Colonic mucosa (tissue), 4 donors: ENCODE measurements around the gene P2RY12. TPM values are rescaled to one million over a fixed set of nuclear protein-coding genes. Genes with fewer than 3 reads are reported as not detected.

Experiments used
- DNase-seq: peaks from one replicate; pipeline ENCODE4 v3.0.0-alpha.2; 2020
- H3K27ac ChIP-seq: fragments of 200-600 bp; one replicate; pipeline ENCODE4 v1.8.0; 2021
- H3K27me3 ChIP-seq: fragments of 200-600 bp; one replicate; pipeline ENCODE4 v1.8.0; 2021
- H3K36me3 ChIP-seq: fragments of 200-600 bp; one replicate; pipeline ENCODE4 v1.8.0; 2021
- H3K4me1 ChIP-seq: fragments of 200-600 bp; one replicate; pipeline ENCODE4 v1.8.0; 2021; ENCODE audit warnings: mild to moderate bottlenecking
- H3K4me3 ChIP-seq: fragments of 200-600 bp; one replicate; pipeline ENCODE4 v1.8.0; 2021
- H3K9ac ChIP-seq, 2 donors: one replicate each; pipeline ENCODE4 v1.7.0; 2013; ENCODE audit warnings: control low read depth in 2 of 2, low read depth in 2 of 2, low read length in 2 of 2
- H3K9me3 ChIP-seq: fragments of 200-600 bp; one replicate; pipeline ENCODE4 v1.8.0; 2021
- intact Hi-C: fragments of 100-400 bp; cut with DNase I; formaldehyde crosslinking; loops from one replicate; pipeline ENCODE4 v1.14.1; 2022
- total RNA-seq, 2 donors: library from RNA; stranded (reverse); fragmentation: NEBNext Ultra II Directional in 1 of 2; extraction: Animal tissue kit (Norgen Biotek cat#: 25700) in 1 of 2; gene quantifications; one replicate each; pipeline ENCODE4 v1.2.1, GENCODE V29; 2021
- TF ChIP-seq, protein P1 (sequence below): fragments of 200-600 bp; IDR thresholded peaks from one replicate; pipeline ENCODE4 v1.8.0; 2022; ENCODE audit warnings: antibody characterized with exemption, mild to moderate bottlenecking
- donor health status: healthy.
- donor health status: DM: no; HTN: no; CAD: no.
- donor health status: DM: no; HTN: no; CAD: no.

P2RY12 gene
- total RNA-seq, 2 donors from 2014 or later, result 0.17 to 0.72 TPM

DNA sequence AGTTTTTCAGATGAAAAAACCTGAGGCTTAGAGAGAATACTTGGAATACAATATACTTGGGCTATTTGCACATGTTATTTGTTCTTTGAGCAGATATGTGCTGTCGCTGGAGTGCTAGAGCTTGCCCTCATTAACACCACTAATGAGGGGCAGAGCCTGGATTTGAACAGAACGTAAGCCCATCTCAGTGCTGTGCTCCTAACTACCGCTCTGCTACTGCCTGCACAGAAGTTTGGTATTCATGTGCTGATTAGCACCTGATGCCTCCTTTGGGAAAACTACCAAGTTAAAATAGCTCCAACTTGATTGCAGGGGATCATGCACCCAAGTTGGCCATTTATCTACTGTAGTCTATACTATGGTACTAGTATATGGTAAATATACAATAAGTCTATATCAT lies 71.6 kb downstream of the P2RY12 start:
- Histone ChIP-seq H3K9ac (no peak overlapping the region), H3K9me3 (no peaks in the 10 kb centered on the region), H3K4me3 (no peak overlapping the region), H3K4me1 (no peaks in the 10 kb centered on the region), H3K27ac (no peak overlapping the region), H3K36me3 (no peaks in the 10 kb centered on the region), H3K27me3 (no peaks in the 10 kb centered on the region)
- intact Hi-C loops, result no loop called here
- no peak for DNase-seq
- TF ChIP-seq, protein P1, sequence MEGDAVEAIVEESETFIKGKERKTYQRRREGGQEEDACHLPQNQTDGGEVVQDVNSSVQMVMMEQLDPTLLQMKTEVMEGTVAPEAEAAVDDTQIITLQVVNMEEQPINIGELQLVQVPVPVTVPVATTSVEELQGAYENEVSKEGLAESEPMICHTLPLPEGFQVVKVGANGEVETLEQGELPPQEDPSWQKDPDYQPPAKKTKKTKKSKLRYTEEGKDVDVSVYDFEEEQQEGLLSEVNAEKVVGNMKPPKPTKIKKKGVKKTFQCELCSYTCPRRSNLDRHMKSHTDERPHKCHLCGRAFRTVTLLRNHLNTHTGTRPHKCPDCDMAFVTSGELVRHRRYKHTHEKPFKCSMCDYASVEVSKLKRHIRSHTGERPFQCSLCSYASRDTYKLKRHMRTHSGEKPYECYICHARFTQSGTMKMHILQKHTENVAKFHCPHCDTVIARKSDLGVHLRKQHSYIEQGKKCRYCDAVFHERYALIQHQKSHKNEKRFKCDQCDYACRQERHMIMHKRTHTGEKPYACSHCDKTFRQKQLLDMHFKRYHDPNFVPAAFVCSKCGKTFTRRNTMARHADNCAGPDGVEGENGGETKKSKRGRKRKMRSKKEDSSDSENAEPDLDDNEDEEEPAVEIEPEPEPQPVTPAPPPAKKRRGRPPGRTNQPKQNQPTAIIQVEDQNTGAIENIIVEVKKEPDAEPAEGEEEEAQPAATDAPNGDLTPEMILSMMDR, result no peak

DNA sequence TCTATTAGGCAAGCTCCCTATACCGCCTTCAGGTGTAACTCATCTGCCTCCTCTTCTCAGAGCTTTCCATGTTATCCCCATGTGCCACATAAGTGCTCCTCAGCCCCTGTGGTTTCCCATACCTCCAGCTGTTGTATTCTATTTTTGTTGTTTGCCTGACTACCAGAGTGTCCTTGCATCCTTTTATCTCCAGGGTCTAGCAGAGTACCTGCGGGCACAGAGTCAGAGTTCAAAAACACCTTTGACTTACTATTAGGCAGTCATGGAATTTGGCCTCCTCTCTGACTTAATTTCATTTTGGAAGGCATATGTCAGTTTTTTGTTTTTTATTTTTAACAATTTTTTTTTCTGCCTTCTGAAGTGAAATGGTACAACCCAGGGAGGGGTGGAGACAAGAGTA lies 75.0 kb downstream of the P2RY12 start:
- Histone ChIP-seq H3K27me3 (no peaks in the 10 kb centered on the region), H3K9ac (no peak overlapping the region), H3K4me3 (no peak overlapping the region), H3K36me3 (no peaks in the 10 kb centered on the region), H3K4me1 (no peaks in the 10 kb centered on the region), H3K9me3 (no peaks in the 10 kb centered on the region), H3K27ac (no peak overlapping the region)
- intact Hi-C loops, result no loop called here
- DNase-seq, result no peak
- TF ChIP-seq, protein P1, result no peak

DNA sequence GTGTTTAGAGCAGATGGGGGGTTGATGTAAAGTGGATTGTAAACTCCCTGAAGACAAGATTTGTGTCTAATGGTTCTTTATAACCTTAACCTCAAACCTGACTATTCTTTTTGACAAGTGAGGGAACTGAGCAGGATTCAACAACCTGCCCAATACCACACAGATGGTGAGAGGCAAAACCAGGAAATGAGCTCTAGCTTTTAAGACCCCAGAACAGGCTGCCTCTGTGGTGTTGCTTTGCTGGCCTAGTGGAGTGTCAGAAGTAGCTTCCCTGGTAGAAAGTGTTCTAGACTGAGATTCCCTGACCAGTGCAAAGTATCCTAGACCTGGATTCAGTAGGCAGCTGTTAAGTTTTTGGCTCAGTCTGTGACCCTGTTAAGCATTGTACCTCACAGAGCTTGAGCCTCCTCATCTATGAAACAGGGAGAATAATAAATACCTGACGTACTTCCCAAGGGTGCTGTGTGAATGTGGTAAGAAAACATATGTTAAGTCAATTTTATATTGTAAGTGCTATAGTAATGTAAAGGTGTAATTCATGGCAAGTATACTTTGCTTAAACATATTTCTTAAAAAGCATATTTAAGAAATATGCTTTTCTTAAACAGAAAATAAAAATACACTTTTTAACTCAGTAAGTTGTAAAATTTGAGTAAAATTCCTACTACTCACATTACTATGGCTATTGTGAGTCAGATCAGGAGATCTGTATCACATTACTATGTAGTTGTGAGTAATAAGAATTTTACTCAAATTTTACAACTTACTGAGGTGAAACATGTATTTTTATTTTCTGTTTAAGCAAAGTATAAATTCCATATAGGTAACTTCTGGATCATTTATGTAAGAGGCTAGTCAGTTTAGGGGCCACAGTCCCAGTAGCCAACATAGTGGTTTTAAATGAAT lies 76.7 kb downstream of the P2RY12 start:
- Histone ChIP-seq H3K9me3 (no peaks in the 10 kb centered on the region), H3K36me3 (no peaks in the 10 kb centered on the region), H3K27me3 (no peaks in the 10 kb centered on the region), H3K4me1 (no peaks in the 10 kb centered on the region), H3K4me3 (no peak overlapping the region), H3K9ac (no peak overlapping the region), H3K27ac (no peak overlapping the region)
- TF ChIP-seq, protein P1, result no peak
- DNase-seq, result no peak
- intact Hi-C loops, result no loop called here

DNA sequence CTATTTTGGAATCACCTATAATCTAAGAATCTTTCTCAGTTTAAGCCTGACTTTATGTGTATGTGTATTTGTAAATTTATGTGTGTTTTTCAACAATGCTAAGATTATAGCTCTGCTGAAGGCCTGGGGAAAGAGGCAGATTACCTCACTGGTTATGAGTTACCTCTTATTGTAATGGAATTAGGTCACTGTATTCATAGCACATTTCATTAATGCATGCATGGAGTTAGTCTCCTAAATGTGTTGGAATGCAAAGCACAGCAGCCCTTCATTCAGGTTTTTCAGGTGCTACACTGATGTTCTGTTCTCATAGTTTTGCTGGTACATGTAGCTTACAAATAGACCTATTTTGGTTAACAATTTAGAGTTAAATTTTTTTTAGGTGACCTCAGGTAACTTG lies 77.4 kb downstream of the P2RY12 start:
- intact Hi-C loops, result no loop called here
- no peak overlapping the region for H3K27ac ChIP-seq
- H3K27me3 ChIP-seq, result no peaks in the 10 kb centered on the region
- no peaks in the 10 kb centered on the region for H3K36me3 ChIP-seq
- H3K9ac ChIP-seq, result no peak overlapping the region
- DNase-seq, result no peak
- TF ChIP-seq, protein P1, result no peak
- no peaks in the 10 kb centered on the region for H3K4me1 ChIP-seq
- no peak overlapping the region for H3K4me3 ChIP-seq
- H3K9me3 ChIP-seq, result no peaks in the 10 kb centered on the region

DNA sequence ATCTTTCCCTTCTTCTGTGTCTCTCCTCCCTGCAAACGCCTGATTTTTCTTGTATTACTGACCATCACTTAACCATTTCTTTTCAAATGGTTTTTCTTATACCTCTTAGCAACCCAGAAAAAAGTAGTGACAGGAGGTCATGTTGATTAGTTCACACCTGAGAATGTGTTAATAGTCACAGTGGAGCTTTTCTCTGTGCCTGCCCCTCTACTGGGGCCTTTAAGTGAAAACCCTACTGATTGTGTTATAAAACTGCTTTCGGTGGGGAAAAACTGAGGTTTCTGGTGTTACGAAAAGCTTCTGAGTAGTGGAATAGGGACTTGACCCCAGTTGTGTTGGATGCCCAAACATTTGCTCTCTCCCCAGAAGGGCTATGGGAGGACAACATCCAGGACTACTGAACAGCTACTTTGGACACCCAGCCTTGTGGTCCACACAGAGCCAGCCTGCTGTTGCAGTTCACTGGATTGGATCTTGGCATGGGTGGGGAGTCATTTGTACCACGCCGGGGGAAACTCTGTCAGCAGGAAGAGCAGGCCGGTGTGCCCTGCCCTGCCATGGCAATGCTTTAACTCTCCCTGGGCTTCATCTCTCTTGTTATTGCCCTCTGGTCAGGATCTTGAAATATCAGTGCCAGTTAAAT lies 78.3 kb downstream of the P2RY12 start:
- Histone ChIP-seq H3K27me3 (no peaks in the 10 kb centered on the region), H3K9me3 (no peaks in the 10 kb centered on the region), H3K27ac (no peak overlapping the region), H3K36me3 (no peaks in the 10 kb centered on the region), H3K4me3 (no peak overlapping the region), H3K9ac (no peak overlapping the region), H3K4me1 (no peaks in the 10 kb centered on the region)
- DNase-seq, result no peak
- TF ChIP-seq, protein P1, result no peak
- intact Hi-C loops, result no loop called here
